NB4 (cell line): ENCODE measurements around the gene EFCAB6.

Experiments used
- DNase-seq: peaks from one replicate; pipeline ENCODE4 v3.0.0; 2010; ENCODE audit warnings: low read depth
- H3K4me3 ChIP-seq: one replicate; pipeline ENCODE4 v1.5.1; 2011; ENCODE audit warnings: mild to moderate bottlenecking, low read depth, low read length, moderate library complexity
- MYC ChIP-seq: IDR thresholded peaks from 2 replicates; pipeline ENCODE4 v1.6.1; 2011; ENCODE audit warnings: low read depth, low read length
- POLR2A ChIP-seq: IDR thresholded peaks from 2 replicates; pipeline ENCODE4 v1.6.1; 2011; ENCODE audit warnings: mild to moderate bottlenecking; ENCODE audit not compliant: insufficient read length; ENCODE audit errors: extremely low read depth
- TF ChIP-seq, protein P1 (sequence below): IDR thresholded peaks from 2 replicates; pipeline ENCODE4 v1.6.1; 2011; ENCODE audit warnings: low read depth, low read length
- TF ChIP-seq, protein P2 (sequence below): IDR thresholded peaks from one replicate; pipeline ENCODE4 v1.5.1; 2012; ENCODE audit warnings: low read depth, low read length

EFCAB6 gene

DNA sequence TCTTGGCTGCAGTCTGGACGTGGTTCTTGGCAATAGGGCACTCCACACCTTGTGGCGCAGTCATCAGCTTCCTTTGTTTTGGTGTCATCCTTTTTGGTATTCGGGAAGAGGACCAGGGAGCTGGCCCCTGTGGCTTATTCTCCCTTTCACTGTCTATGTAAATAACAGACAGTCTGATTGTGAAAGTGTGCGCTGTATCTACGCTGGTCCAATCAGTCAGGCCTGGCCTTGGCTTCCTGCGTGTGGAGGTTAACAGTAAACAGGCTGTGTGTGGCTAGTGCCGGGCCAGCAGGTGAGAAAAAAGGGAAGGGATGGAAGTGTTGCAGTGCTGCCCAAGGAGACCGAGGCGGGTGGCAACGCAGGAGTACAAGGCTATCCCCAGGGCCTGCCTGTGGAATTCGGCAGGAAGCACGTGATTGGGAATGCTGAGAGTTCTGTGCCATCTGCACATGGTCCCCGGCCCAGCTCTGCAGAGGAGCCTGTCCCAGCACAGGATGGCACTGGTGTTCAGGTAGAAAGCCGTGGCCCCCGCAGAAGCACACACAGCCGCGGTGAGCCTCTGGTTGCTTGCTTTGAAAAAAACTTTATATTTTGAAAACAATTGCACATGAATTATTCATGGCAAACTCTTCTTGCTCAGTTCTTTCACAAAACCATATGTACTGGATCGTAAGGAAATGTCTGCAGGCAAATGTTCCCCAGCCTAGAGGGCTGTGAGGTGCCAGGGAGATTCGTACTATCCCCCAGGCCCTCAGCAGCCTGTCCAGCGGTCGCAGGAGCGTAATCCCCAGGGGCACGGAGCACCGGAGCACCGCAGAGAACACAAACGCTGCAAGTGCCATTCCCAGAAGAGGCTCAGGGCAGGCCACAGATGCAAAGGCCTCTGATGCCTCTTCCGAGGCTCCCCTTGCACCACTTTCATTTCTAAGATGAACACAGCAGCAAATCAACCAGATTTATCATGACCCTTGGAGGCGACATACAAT lies 174.5 kb downstream of the EFCAB6 start:
- no peak for DNase-seq
- TF ChIP-seq MYC (no peak), POLR2A (no peak)
- TF ChIP-seq, protein P1, sequence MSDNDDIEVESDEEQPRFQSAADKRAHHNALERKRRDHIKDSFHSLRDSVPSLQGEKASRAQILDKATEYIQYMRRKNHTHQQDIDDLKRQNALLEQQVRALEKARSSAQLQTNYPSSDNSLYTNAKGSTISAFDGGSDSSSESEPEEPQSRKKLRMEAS: no peak
- TF ChIP-seq, protein P2, sequence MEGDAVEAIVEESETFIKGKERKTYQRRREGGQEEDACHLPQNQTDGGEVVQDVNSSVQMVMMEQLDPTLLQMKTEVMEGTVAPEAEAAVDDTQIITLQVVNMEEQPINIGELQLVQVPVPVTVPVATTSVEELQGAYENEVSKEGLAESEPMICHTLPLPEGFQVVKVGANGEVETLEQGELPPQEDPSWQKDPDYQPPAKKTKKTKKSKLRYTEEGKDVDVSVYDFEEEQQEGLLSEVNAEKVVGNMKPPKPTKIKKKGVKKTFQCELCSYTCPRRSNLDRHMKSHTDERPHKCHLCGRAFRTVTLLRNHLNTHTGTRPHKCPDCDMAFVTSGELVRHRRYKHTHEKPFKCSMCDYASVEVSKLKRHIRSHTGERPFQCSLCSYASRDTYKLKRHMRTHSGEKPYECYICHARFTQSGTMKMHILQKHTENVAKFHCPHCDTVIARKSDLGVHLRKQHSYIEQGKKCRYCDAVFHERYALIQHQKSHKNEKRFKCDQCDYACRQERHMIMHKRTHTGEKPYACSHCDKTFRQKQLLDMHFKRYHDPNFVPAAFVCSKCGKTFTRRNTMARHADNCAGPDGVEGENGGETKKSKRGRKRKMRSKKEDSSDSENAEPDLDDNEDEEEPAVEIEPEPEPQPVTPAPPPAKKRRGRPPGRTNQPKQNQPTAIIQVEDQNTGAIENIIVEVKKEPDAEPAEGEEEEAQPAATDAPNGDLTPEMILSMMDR: no peak
- H3K4me3 ChIP-seq: no peak overlapping the region

DNA sequence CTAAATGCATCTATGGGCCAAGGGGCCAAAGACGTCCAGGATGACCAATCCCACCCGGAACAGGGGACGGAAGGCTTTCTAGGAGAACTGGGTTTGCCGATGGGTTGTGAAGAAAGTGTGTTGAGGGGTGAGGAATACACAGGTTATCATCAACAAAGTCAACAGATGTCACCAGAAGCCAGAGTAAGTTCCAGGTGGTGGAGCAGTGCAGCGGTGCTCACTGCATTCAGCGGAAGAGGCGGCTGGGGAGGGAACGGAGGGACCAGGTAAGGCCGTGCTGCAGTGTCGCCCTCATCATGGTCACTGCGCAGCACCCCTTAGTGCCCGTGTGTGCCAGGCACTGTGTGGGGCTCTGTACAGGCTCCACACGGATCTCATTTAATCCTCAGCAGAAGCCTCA lies 176.0 kb downstream of the EFCAB6 start:
- H3K4me3 ChIP-seq: no peak overlapping the region
- TF ChIP-seq, protein P1: no peak
- TF ChIP-seq POLR2A (no peak), MYC (no peak)
- TF ChIP-seq, protein P2: no peak
- no peak for DNase-seq

GRCh38 chr22:43635101-43635500 lies 177.0 kb downstream of the EFCAB6 start:
- TF ChIP-seq, protein P1: no peak
- TF ChIP-seq, protein P2: no peak
- TF ChIP-seq POLR2A (no peak), MYC (no peak)
- no peak for DNase-seq
- no peak overlapping the region for H3K4me3 ChIP-seq

DNA sequence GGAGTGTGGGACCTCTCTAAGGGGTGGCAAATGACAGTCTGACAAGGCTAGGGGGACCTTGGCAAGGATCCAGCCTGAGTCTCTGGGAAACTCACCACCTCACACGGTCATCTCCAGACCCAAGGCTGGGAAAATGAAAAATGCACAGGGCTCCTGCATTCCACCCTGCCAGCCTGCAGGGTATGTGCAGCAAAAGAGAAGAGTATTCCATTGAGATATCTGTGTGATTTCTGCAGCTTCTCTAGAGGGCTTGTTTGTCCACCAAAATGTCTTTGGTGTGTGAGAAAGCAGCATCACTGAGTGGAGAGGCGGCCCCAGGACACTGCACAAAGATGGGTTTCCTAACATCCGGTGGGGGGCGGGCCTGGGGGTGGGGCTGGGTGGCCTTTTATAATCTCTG lies 177.8 kb downstream of the EFCAB6 start:
- H3K4me3 ChIP-seq: no peak overlapping the region
- TF ChIP-seq MYC: no peak
- no peak for TF ChIP-seq POLR2A
- TF ChIP-seq, protein P2: no peak
- TF ChIP-seq, protein P1: no peak
- no peak for DNase-seq

DNA sequence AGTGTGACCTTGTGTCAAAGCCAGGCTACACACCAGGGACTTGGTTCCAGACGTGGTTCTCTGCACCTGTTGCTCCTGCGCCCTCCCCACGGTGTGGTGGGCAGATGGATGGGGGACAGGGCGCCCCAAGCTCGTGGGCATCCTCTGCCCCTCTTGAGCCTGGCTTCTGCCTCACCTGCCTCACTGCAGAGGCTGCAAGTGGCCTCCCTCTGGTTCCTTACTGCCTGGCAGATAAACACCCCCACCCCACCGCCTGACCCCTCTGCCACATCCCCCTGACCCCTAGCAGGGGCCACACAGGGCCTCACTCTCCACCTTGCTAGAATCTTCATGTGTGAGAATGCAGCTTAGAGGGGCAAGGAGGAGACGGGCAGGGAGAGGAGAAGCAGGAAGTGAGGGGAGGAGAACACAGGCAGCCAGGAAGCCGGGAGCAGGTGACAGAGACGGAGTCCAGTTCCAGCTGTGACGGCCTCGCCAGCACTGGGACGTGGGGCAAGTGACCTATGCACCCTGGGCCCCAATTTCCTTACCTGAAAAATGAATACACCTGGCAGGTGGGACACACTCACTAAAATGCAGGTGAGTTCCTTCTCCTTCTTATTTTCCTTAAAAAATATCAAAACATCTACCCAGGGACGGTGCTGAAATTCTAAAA lies 178.3 kb downstream of the EFCAB6 start:
- TF ChIP-seq, protein P1: no peak
- TF ChIP-seq POLR2A: no peak
- TF ChIP-seq, protein P2: no peak
- no peak for DNase-seq
- H3K4me3 ChIP-seq: no peak overlapping the region
